HepG2 (cell line): ENCODE data around the gene RAPGEFL1. TPM values are rescaled to one million over a fixed set of nuclear protein-coding genes. Genes with fewer than 3 reads are reported as not detected.
A peak's percentile ranks its signal among the peaks of the same experiment; 100 is the strongest.

ENCODE experiments used
- CENPX ChIP-seq: sonication (generic); formaldehyde crosslinking; IDR thresholded peaks from 2 replicates; pipeline ENCODE4 v1.9.0; 2021; ENCODE audit warnings: mild to moderate bottlenecking, missing genetic modification reagents, moderate library complexity
- DPF2 ChIP-seq: sonication (generic); formaldehyde crosslinking; IDR thresholded peaks from 2 replicates; pipeline ENCODE4 v1.4.0; 2020; ENCODE audit warnings: mild to moderate bottlenecking, low read depth, missing genetic modification reagents, borderline replicate concordance
- FOSL2 ChIP-seq: sonication (generic); formaldehyde crosslinking; IDR thresholded peaks from 2 replicates; pipeline ENCODE4 v1.4.0; 2020; ENCODE audit warnings: missing genetic modification reagents
- IRF2 ChIP-seq: IDR thresholded peaks from 2 replicates; pipeline ENCODE4 v1.6.1; 2018; ENCODE audit warnings: missing genetic modification reagents, missing compliant biosample characterization
- JUNB ChIP-seq: sonication (generic); formaldehyde crosslinking; IDR thresholded peaks from 2 replicates; pipeline ENCODE4 v1.8.0; 2022; ENCODE audit warnings: missing genetic modification reagents, mild to moderate bottlenecking, borderline replicate concordance
- JUND ChIP-seq: sonication (generic); formaldehyde crosslinking; IDR thresholded peaks from 2 replicates; pipeline ENCODE4 v1.8.0; 2022; ENCODE audit warnings: mild to moderate bottlenecking, missing genetic modification reagents
- KDM5A ChIP-seq: fragments of 200-600 bp; sonication (generic); IDR thresholded peaks from 2 replicates; pipeline ENCODE4 v1.7.0; 2018; ENCODE audit warnings: antibody characterized with exemption, mild to moderate bottlenecking, low read length, borderline replicate concordance
- MATR3 ChIP-seq: sonication (generic); formaldehyde crosslinking; IDR thresholded peaks from 2 replicates; pipeline ENCODE4 v1.4.0; 2020; ENCODE audit warnings: missing genetic modification reagents
- MBNL3 ChIP-seq: fragments of 250-450 bp; sonication (Bioruptor Pico); conservative IDR thresholded peaks from 2 replicates; pipeline ENCODE4 v1.8.0; 2022; ENCODE audit warnings: mild to moderate bottlenecking, inconsistent platforms
- MEF2D ChIP-seq: sonication (generic); formaldehyde crosslinking; IDR thresholded peaks from 2 replicates; pipeline ENCODE4 v1.5.1; 2020; ENCODE audit warnings: mild to moderate bottlenecking, missing genetic modification reagents
- RBFOX2 ChIP-seq: fragments of 200-400 bp; formaldehyde crosslinking; IDR thresholded peaks from 2 replicates; pipeline ENCODE4 v1.6.1; 2017; ENCODE audit warnings: low read depth, mild to moderate bottlenecking, low read length
- RXRA ChIP-seq: sonication (generic); formaldehyde crosslinking; IDR thresholded peaks from 2 replicates; pipeline ENCODE4 v1.5.1; 2020; ENCODE audit warnings: missing genetic modification reagents
- RXRB ChIP-seq: IDR thresholded peaks from 2 replicates; pipeline ENCODE4 v1.6.1; 2016; ENCODE audit warnings: borderline replicate concordance, missing genetic modification reagents, missing compliant biosample characterization
- SIX4 ChIP-seq: sonication (generic); formaldehyde crosslinking; IDR thresholded peaks from 2 replicates; pipeline ENCODE4 v1.4.0; 2020; ENCODE audit warnings: missing genetic modification reagents
- SRSF4 ChIP-seq: fragments of 200-400 bp; formaldehyde crosslinking; IDR thresholded peaks from one replicate; pipeline ENCODE4 v1.6.1; 2018; ENCODE audit warnings: mild to moderate bottlenecking, low read depth, low read length, moderate library complexity; ENCODE audit not compliant: poor library complexity, severe bottlenecking
- STAG1 ChIP-seq: sonication (generic); formaldehyde crosslinking; IDR thresholded peaks from 2 replicates; pipeline ENCODE4 v1.4.0; 2020; ENCODE audit warnings: missing genetic modification reagents
- TAF15 ChIP-seq: fragments of 200-400 bp; formaldehyde crosslinking; IDR thresholded peaks from one replicate; pipeline ENCODE4 v1.6.1; 2018; ENCODE audit warnings: mild to moderate bottlenecking, low read depth, low read length; ENCODE audit not compliant: poor library complexity, severe bottlenecking
- TBX2 ChIP-seq: sonication (generic); formaldehyde crosslinking; IDR thresholded peaks from 2 replicates; pipeline ENCODE4 v1.5.0; 2020; ENCODE audit warnings: missing genetic modification reagents, mild to moderate bottlenecking, borderline replicate concordance
- ZBTB8A ChIP-seq: sonication (generic); formaldehyde crosslinking; IDR thresholded peaks from 2 replicates; pipeline ENCODE4 v1.4.0; 2020; ENCODE audit warnings: mild to moderate bottlenecking, low read depth, missing genetic modification reagents, borderline replicate concordance
- ZFP1 ChIP-seq: IDR thresholded peaks from 2 replicates; pipeline ENCODE4 v1.6.1; 2016
- ZFP90 ChIP-seq: sonication (generic); formaldehyde crosslinking; IDR thresholded peaks from 2 replicates; pipeline ENCODE4 v1.8.0; 2022; ENCODE audit warnings: missing genetic modification reagents, mild to moderate bottlenecking, inconsistent platforms, borderline replicate concordance
- ZNF263 ChIP-seq: sonication (generic); formaldehyde crosslinking; IDR thresholded peaks from 2 replicates; pipeline ENCODE4 v1.4.0; 2020; ENCODE audit warnings: missing genetic modification reagents
- ZNF383 ChIP-seq: sonication (generic); formaldehyde crosslinking; IDR thresholded peaks from 2 replicates; pipeline ENCODE4 v1.4.0; 2020; ENCODE audit warnings: missing genetic modification reagents, mild to moderate bottlenecking, borderline replicate concordance
- ZNF484 ChIP-seq: sonication (generic); formaldehyde crosslinking; IDR thresholded peaks from 2 replicates; pipeline ENCODE4 v1.5.1; 2020; ENCODE audit warnings: mild to moderate bottlenecking, low read depth, missing genetic modification reagents, borderline replicate concordance
- ZNF530 ChIP-seq: sonication (generic); formaldehyde crosslinking; IDR thresholded peaks from 2 replicates; pipeline ENCODE4 v1.5.0; 2020; ENCODE audit warnings: low read depth, mild to moderate bottlenecking, missing genetic modification reagents
- ZNF605 ChIP-seq: sonication (generic); formaldehyde crosslinking; IDR thresholded peaks from 2 replicates; pipeline ENCODE4 v1.8.0; 2022; ENCODE audit warnings: mild to moderate bottlenecking, missing genetic modification reagents
- ZNF749 ChIP-seq: sonication (generic); formaldehyde crosslinking; IDR thresholded peaks from 2 replicates; pipeline ENCODE4 v1.8.0; 2022; ENCODE audit warnings: mild to moderate bottlenecking, missing genetic modification reagents, moderate library complexity, borderline replicate concordance
- ZNF75D ChIP-seq: sonication (generic); formaldehyde crosslinking; IDR thresholded peaks from 2 replicates; pipeline ENCODE4 v1.8.1; 2023; ENCODE audit warnings: missing genetic modification reagents, mild to moderate bottlenecking, borderline replicate concordance
- ZNF780A ChIP-seq: sonication (generic); formaldehyde crosslinking; IDR thresholded peaks from 2 replicates; pipeline ENCODE4 v1.8.0; 2022; ENCODE audit warnings: mild to moderate bottlenecking, missing genetic modification reagents, moderate library complexity
- ZNF839 ChIP-seq: sonication (generic); formaldehyde crosslinking; IDR thresholded peaks from 2 replicates; pipeline ENCODE4 v1.4.0; 2020; ENCODE audit warnings: missing genetic modification reagents, mild to moderate bottlenecking, borderline replicate concordance
- polyA plus RNA-seq, 8 experiments: library from polyadenylated mRNA; depleted of rRNA in 3 of 8; stranded (reverse) in 7 of 8; unstranded in 1 of 8; fragments of >200 nt; fragmentation: Illumina TruSeq in 4 of 8; extraction: Trizol in 4 of 8; gene quantifications; 2 replicates each; pipeline versions ENCODE4 v1.2.1 to v1.2.3, GENCODE V29; 2011 to 2016; ENCODE audit warnings: low read depth in 4 of 8, missing spikeins in 1 of 8, mixed read lengths in 1 of 8; ENCODE audit not compliant: insufficient read depth in 1 of 8
- total RNA-seq, 5 experiments: library from RNA; depleted of rRNA; stranded (reverse); fragments of >200 nt; fragmentation: Illumina TruSeq; extraction: Trizol; gene quantifications; 2 replicates each; pipeline ENCODE4 v1.2.3, GENCODE V29; 2016; ENCODE audit warnings: low read depth in 1 of 5
- TF ChIP-seq, protein P1 (sequence below): sonication (generic); formaldehyde crosslinking; IDR thresholded peaks from 2 replicates; pipeline ENCODE4 v1.5.0; 2020; ENCODE audit warnings: mild to moderate bottlenecking, low read depth, missing genetic modification reagents, borderline replicate concordance
- TF ChIP-seq, protein P2 (sequence below): IDR thresholded peaks from 2 replicates; pipeline ENCODE4 v1.6.1; 2012; ENCODE audit warnings: low read depth, low read length, improper control_type of control experiment

The RAPGEFL1 gene
- total and polyA plus RNA-seq, 2 of the 13 experiments (the other 11 are each of a cell fraction or from before 2014, with no cell fraction given), result 4.5 to 7.8 TPM

DNA sequence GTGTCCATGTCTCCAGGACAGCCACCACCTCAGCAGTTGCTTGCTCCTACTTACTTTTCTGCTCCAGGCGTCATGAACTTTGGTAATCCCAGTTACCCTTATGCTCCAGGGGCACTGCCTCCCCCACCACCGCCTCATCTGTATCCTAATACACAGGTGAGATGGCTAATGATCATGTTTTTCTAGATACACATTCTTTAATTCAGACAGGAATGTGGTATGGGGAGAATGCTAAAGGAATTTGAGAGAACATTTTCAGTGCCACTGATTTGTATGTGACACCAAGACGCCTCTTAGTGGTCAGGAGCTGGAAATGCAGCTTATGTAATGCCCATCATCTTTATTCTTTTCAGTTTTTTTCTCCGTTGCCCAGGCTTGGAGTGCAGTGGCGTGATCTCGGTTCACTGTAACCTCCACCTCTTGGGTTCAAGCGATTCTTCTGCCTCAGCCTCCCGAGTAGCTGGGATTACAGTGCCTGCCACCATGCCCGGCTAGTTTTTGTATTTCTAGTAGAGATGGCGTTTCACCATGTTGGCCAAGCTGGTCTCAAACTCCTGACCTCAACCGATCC lies 8.9 kb upstream of the RAPGEFL1 start (continued):
- no peak for TF ChIP-seq DPF2 (CRISPR knock-in tag)
- TF ChIP-seq ZNF484 (CRISPR knock-in tag), result no peak
- no peak for TF ChIP-seq ZNF263 (CRISPR knock-in tag)
- TF ChIP-seq, protein P1, sequence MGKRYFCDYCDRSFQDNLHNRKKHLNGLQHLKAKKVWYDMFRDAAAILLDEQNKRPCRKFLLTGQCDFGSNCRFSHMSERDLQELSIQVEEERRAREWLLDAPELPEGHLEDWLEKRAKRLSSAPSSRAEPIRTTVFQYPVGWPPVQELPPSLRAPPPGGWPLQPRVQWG (CRISPR knock-in tag), result no peak
- no peak; the same call in 1 of the 2 replicates for TF ChIP-seq KDM5A
- TF ChIP-seq JUND (CRISPR knock-in tag), result no peak
- TF ChIP-seq SIX4 (CRISPR knock-in tag), result no peak
- TF ChIP-seq ZFP1 (CRISPR knock-in tag), result no peak
- TF ChIP-seq CENPX (CRISPR knock-in tag), result no peak
- peak; percentile 88 for TF ChIP-seq STAG1 (CRISPR knock-in tag)
- no peak for TF ChIP-seq TAF15
- TF ChIP-seq TBX2, result no peak
- TF ChIP-seq ZFP90, result no peak
- no peak for TF ChIP-seq ZNF530
- TF ChIP-seq RXRA (CRISPR knock-in tag), result 0 out of 2 replicates have a peak, but pooled peaks have one; percentile 13
- no peak for TF ChIP-seq MATR3 (CRISPR knock-in tag)
- no peak for TF ChIP-seq ZNF75D (CRISPR knock-in tag)
- TF ChIP-seq ZBTB8A, result no peak
- no peak for TF ChIP-seq ZNF839 (CRISPR knock-in tag)
- TF ChIP-seq RBFOX2, result no peak
- TF ChIP-seq MBNL3, result no peak
- no peak for TF ChIP-seq MEF2D (CRISPR knock-in tag)
- TF ChIP-seq IRF2 (CRISPR knock-in tag), result 0 out of 2 replicates have a peak, but pooled peaks have one; percentile 10
- TF ChIP-seq FOSL2, result no peak
- peak; percentile 26; the same call in 1 of the 2 replicates for TF ChIP-seq ZNF605 (CRISPR knock-in tag)
- no peak for TF ChIP-seq ZNF780A (CRISPR knock-in tag)
- TF ChIP-seq ZNF383 (CRISPR knock-in tag), result peak; percentile 61; the same call in 1 of the 2 replicates
- peak; percentile 40; the same call in 1 of the 2 replicates for TF ChIP-seq RXRB (CRISPR knock-in tag)
- TF ChIP-seq ZNF749 (CRISPR knock-in tag), result no peak
- TF ChIP-seq JUNB (CRISPR knock-in tag), result no peak
- no peak for TF ChIP-seq SRSF4
- TF ChIP-seq, protein P2, sequence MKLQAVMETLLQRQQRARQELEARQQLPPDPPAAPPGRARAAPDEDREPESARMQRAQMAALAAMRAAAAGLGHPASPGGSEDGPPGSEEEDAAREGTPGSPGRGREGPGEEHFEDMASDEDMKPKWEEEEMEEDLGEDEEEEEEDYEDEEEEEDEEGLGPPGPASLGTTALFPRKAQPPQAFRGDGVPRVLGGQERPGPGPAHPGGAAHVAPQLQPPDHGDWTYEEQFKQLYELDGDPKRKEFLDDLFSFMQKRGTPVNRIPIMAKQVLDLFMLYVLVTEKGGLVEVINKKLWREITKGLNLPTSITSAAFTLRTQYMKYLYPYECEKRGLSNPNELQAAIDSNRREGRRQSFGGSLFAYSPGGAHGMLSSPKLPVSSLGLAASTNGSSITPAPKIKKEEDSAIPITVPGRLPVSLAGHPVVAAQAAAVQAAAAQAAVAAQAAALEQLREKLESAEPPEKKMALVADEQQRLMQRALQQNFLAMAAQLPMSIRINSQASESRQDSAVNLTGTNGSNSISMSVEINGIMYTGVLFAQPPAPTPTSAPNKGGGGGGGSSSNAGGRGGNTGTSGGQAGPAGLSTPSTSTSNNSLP, result peak; percentile 83
